SH-SY5Y (cell line): ENCODE results near the gene TRAPPC2L.

Source experiments
- GATA2 ChIP-seq: IDR thresholded peaks from 2 replicates; pipeline ENCODE4 v1.6.1; 2011; ENCODE audit warnings: mild to moderate bottlenecking, low read depth, low read length
- GATA3 ChIP-seq: IDR thresholded peaks from 2 replicates; pipeline ENCODE4 v1.6.1; 2011; ENCODE audit warnings: low read depth, mild to moderate bottlenecking, low read length, moderate library complexity

GRCh38 chr16:88826070-88826840 is 30.7 kb upstream of the TRAPPC2L start:
- TF ChIP-seq GATA2: no peak
- no peak for TF ChIP-seq GATA3
